Panc1 (cell line): ENCODE results near the gene SIRT7. TPM values are rescaled to one million over a fixed set of nuclear protein-coding genes. Genes with fewer than 3 reads are reported as not detected.

ENCODE experiments used
- ATAC-seq: fragments of 200-7000 bp; cut with Tn5 transposase; 2 replicates; pipeline ENCODE4 v1.9.1; 2020; ENCODE audit warnings: mild to moderate bottlenecking, moderate library complexity
- BruUV-seq: library from RNA; stranded (reverse); fragments of 400-500 nt; replicated peaks from 2 replicates; lab custom pipeline; 2021; lab: Mats Ljungman, UMichigan
- CTCF ChIA-PET: fragments of 300-600 bp; sonication (Branson Sonifier 250); formaldehyde crosslinking; loops from one replicate; lab custom pipeline; 2022; ENCODE audit warnings: antibody characterized with exemption; lab: Charles Lee
- POLR2A ChIA-PET: fragments of 300-600 bp; sonication (Branson Sonifier 250); formaldehyde crosslinking; loops from one replicate; lab custom pipeline; 2022; ENCODE audit warnings: antibody characterized with exemption; lab: Charles Lee
- DNase-seq: peaks from one replicate; pipeline ENCODE4 v3.0.0-alpha.2; 2010; ENCODE audit warnings: low read depth, low spot score
- H3K27ac ChIP-seq: 2 replicates; pipeline ENCODE4 v1.5.1; 2011; ENCODE audit warnings: mild to moderate bottlenecking, low read length, inconsistent platforms
- H3K27me3 ChIP-seq: fragments of 200-500 bp; sonication (Bioruptor generic); 2 replicates; pipeline ENCODE4 v1.6.0; 2014; ENCODE audit warnings: low read length, inconsistent platforms; ENCODE audit not compliant: control insufficient read depth, insufficient read depth
- H3K36me3 ChIP-seq: fragments of 200-500 bp; sonication (Bioruptor generic); 2 replicates; pipeline ENCODE4 v1.5.1; 2014; ENCODE audit warnings: inconsistent platforms, mild to moderate bottlenecking, low read length, moderate library complexity; ENCODE audit not compliant: control insufficient read depth, insufficient read depth
- H3K4me1 ChIP-seq: 2 replicates; pipeline ENCODE4 v1.5.1; 2011; ENCODE audit warnings: inconsistent platforms, mild to moderate bottlenecking, low read length, moderate library complexity; ENCODE audit not compliant: control insufficient read depth, insufficient read depth
- H3K4me3 ChIP-seq, 2 experiments: 2 replicates each; pipeline ENCODE4 v1.5.1; 2011 to 2012; ENCODE audit warnings: low read depth in 2 of 2, low read length in 2 of 2, mild to moderate bottlenecking in 2 of 2, inconsistent platforms in 1 of 2, moderate library complexity in 1 of 2
- H3K9me3 ChIP-seq: fragments of 200-500 bp; sonication (Bioruptor generic); 2 replicates; pipeline ENCODE4 v1.5.1; 2014; ENCODE audit warnings: low read depth, mild to moderate bottlenecking, inconsistent platforms, low read length, moderate library complexity; ENCODE audit not compliant: control insufficient read depth, insufficient read depth
- CTCF ChIP-seq: fragments of 450-650 bp; IDR thresholded peaks from 2 replicates; pipeline ENCODE4 v1.5.1; 2017; ENCODE audit warnings: mild to moderate bottlenecking
- POLR2AphosphoS5 ChIP-seq: IDR thresholded peaks from 2 replicates; pipeline ENCODE4 v1.6.1; 2012; ENCODE audit warnings: mild to moderate bottlenecking, low read depth, low read length, moderate library complexity
- REST ChIP-seq, 2 experiments: IDR thresholded peaks; 2 replicates each; pipeline ENCODE4 v1.6.1; 2011 to 2012; ENCODE audit warnings: low read depth in 2 of 2, control low read depth in 1 of 2, low read length in 1 of 2, mild to moderate bottlenecking in 1 of 2, moderate library complexity in 1 of 2; ENCODE audit not compliant: insufficient read depth in 1 of 2
- SIN3A ChIP-seq: IDR thresholded peaks from 2 replicates; pipeline ENCODE4 v1.6.1; 2012; ENCODE audit warnings: low read depth, mild to moderate bottlenecking, low read length, moderate library complexity, borderline replicate concordance; ENCODE audit not compliant: insufficient read depth
- TCF7L2 ChIP-seq: IDR thresholded peaks from 2 replicates; pipeline ENCODE4 v1.6.1; 2011; ENCODE audit warnings: mild to moderate bottlenecking, low read depth, low read length, inconsistent platforms
- in situ Hi-C: cut with HindIII; loops from 2 replicates; pipeline ENCODE4 v1.10.0; 2016; ENCODE audit warnings: low sequenced_read_pairs, low pct_unique_long_range_greater_than_20kb
- intact Hi-C: fragments of 100-400 bp; cut with micrococcal nuclease; formaldehyde crosslinking; loops from one replicate; pipeline ENCODE4 v1.10.0; 2022; ENCODE audit not compliant: unreplicated experiment
- total RNA-seq: library from RNA; stranded (reverse); gene quantifications from one replicate; pipeline ENCODE4 v1.2.1, GENCODE V29; 2021; ENCODE audit not compliant: unreplicated experiment

Gene SIRT7
- total RNA-seq, 1 experiment from 2014 or later, result 82.5 TPM

GRCh38 chr17:81902653-81903414, 15.1 kb downstream of the SIRT7 start:
- Histone ChIP-seq H3K4me3 (no peak overlapping the region), H3K27ac (no peak overlapping the region), H3K4me1 (peaks cover 22% of the 10 kb centered on the region), H3K36me3 (no peaks in the 10 kb centered on the region), H3K27me3 (no peaks in the 10 kb centered on the region), H3K9me3 (no peaks in the 10 kb centered on the region)
- no peak for ATAC-seq
- intact Hi-C loops, result no loop called here
- no peak for TF ChIP-seq POLR2AphosphoS5
- TF ChIP-seq REST (IDR thresholded peaks at IDR 0.05; ENCODE audit: insufficient read depth in 1 of 2, low read depth in 2 of 2, low read length in 1 of 2), result no peak
- no peak for TF ChIP-seq TCF7L2
- no peak for TF ChIP-seq SIN3A
- no peak for TF ChIP-seq CTCF
- ChIA-PET POLR2A (no interaction called here), CTCF (no interaction called here)
- DNase-seq, result no peak
- in situ Hi-C loops, result no loop called here
- BruUV-seq, result no TSS peak

GRCh38 chr17:81902023-81902652, 15.8 kb downstream of the SIRT7 start, which contains the start of gene NPB:
TSS of gene NPB (plus strand) at chr17:81902238. CDS start at chr17:81902278, 40 bp downstream.
- ChIA-PET CTCF (no interaction called here), POLR2A (no interaction called here)
- H3K36me3 ChIP-seq, result no peaks in the 10 kb centered on the region
- H3K27me3 ChIP-seq, result no peaks in the 10 kb centered on the region
- intact Hi-C loops, result no loop called here
- ATAC-seq, result peak; percentile 6; the same call in 1 of the 2 replicates
- peaks cover 27% of the 10 kb centered on the region for H3K4me1 ChIP-seq
- TF ChIP-seq SIN3A (0 out of 2 replicates have a peak, but pooled peaks have one; percentile 49), TCF7L2 (no peak)
- H3K4me3 ChIP-seq, result peak within 1 kb of the TSS in 1 of 2 experiments; percentile 13; a peak in 1 of 4 replicates
- BruUV-seq, result no TSS peak
- no peak for DNase-seq
- no peak within 1 kb of the TSS for H3K27ac ChIP-seq
- in situ Hi-C loops, result no loop called here
- H3K9me3 ChIP-seq, result no peaks in the 10 kb centered on the region
